SK-N-SH (cell line): ENCODE results near the gene SYNPO2L. TPM values are rescaled to one million over a fixed set of nuclear protein-coding genes. Genes with fewer than 3 reads are reported as not detected.

Source experiments
- CTCF ChIA-PET: fragments of 300-600, 350-600 bp; formaldehyde crosslinking; extraction: SDS; loops from one replicate; lab custom pipeline; 2021; lab: Yijun Ruan, JAX
- POLR2A ChIA-PET: fragments of 350-600 bp; sonication (Branson Sonifier 250); formaldehyde crosslinking; extraction: SDS; loops from one replicate; lab custom pipeline; 2020; ENCODE audit warnings: antibody characterized with exemption, inconsistent platforms; lab: Yijun Ruan, JAX
- DNase-seq: peaks from one replicate; pipeline ENCODE4 v3.0.0; 2012
- H2AFZ ChIP-seq: fragments of 200-600 bp; sonication (generic); 2 replicates; pipeline ENCODE4 v1.8.1; 2016; ENCODE audit warnings: antibody characterized with exemption, mild to moderate bottlenecking, low read depth
- H3F3A ChIP-seq: fragments of 200-600 bp; sonication (generic); replicated peaks from 2 replicates; pipeline ENCODE3; 2016; ENCODE audit warnings: antibody characterized with exemption, mild to moderate bottlenecking; ENCODE audit not compliant: insufficient read depth
- H3K27ac ChIP-seq, 2 experiments: fragments of 200-500 bp in 1 of 2; fragments of 200-600 bp in 1 of 2; sonication (Bioruptor generic) in 1 of 2; sonication (generic), shearing (Covaris generic) in 1 of 2; 2 replicates each; pipeline versions ENCODE4 v1.5.1 to v1.6.1; 2014 to 2016; ENCODE audit warnings: low read depth in 2 of 2, inconsistent platforms in 1 of 2, low read length in 1 of 2, mild to moderate bottlenecking in 1 of 2, mixed read lengths in 1 of 2
- H3K27me3 ChIP-seq: fragments of 200-600 bp; sonication (generic), shearing (Covaris generic); 2 replicates; pipeline ENCODE4 v1.6.1; 2016; ENCODE audit warnings: mixed run types; ENCODE audit not compliant: insufficient read depth
- H3K36me3 ChIP-seq, 2 experiments: fragments of 200-500 bp in 1 of 2; fragments of 200-600 bp in 1 of 2; sonication (Bioruptor generic) in 1 of 2; sonication (generic) in 1 of 2; replicated peaks in 1 of 2; 2 replicates each; pipeline versions ENCODE3 to v1.5.1; 2014 to 2016; ENCODE audit warnings: low read length in 1 of 2, mild to moderate bottlenecking in 1 of 2; ENCODE audit not compliant: insufficient read depth in 2 of 2, control insufficient read depth in 1 of 2
- H3K4me1 ChIP-seq, 2 experiments: fragments of 200-500 bp in 1 of 2; fragments of 200-600 bp in 1 of 2; sonication (Bioruptor generic) in 1 of 2; sonication (generic), shearing (Covaris generic) in 1 of 2; 2 replicates each; pipeline versions ENCODE4 v1.5.1 to v1.6.1; 2014 to 2016; ENCODE audit warnings: low read depth in 1 of 2, low read length in 1 of 2, mixed run types in 1 of 2; ENCODE audit not compliant: insufficient read depth in 2 of 2, control insufficient read depth in 1 of 2
- H3K4me2 ChIP-seq: fragments of 200-600 bp; sonication (generic), shearing (Covaris generic); 2 replicates; pipeline ENCODE4 v1.6.1; 2017; ENCODE audit warnings: mixed run types
- H3K4me3 ChIP-seq, 2 experiments: fragments of 200-500 bp in 1 of 2; fragments of 200-600 bp in 1 of 2; sonication (Bioruptor generic) in 1 of 2; sonication (generic), shearing (Covaris generic) in 1 of 2; 2 replicates each; pipeline versions ENCODE4 v1.5.1 to v1.8.1; 2014 to 2016; ENCODE audit warnings: low read depth in 2 of 2, inconsistent platforms in 1 of 2, low read length in 1 of 2, mild to moderate bottlenecking in 1 of 2, mixed read lengths in 1 of 2, moderate library complexity in 1 of 2
- H3K79me2 ChIP-seq: fragments of 200-600 bp; sonication (generic); 2 replicates; pipeline ENCODE4 v1.8.1; 2017; ENCODE audit warnings: mild to moderate bottlenecking; ENCODE audit not compliant: insufficient read depth
- H3K9ac ChIP-seq: fragments of 200-600 bp; sonication (generic); 2 replicates; pipeline ENCODE4 v1.6.1; 2017; ENCODE audit warnings: mixed run types
- H3K9me2 ChIP-seq: fragments of 200-600 bp; sonication (generic); 2 replicates; pipeline ENCODE4 v1.6.1; 2017; ENCODE audit warnings: mixed run types
- H3K9me3 ChIP-seq: fragments of 200-600 bp; sonication (generic); 2 replicates; pipeline ENCODE4 v1.6.1; 2017; ENCODE audit warnings: mixed run types, mild to moderate bottlenecking, moderate library complexity
- H4K20me1 ChIP-seq: fragments of 200-600 bp; sonication (generic); 2 replicates; pipeline ENCODE4 v1.6.1; 2017; ENCODE audit warnings: mild to moderate bottlenecking, mixed run types; ENCODE audit not compliant: insufficient read depth
- CHD2 ChIP-seq: fragments of 150-350 bp; IDR thresholded peaks from 2 replicates; pipeline ENCODE4 v1.6.1; 2018; ENCODE audit warnings: low read length; ENCODE audit not compliant: partially characterized antibody
- ELF1 ChIP-seq: IDR thresholded peaks from 2 replicates; pipeline ENCODE4 v1.4.0; 2012
- EP300 ChIP-seq, 2 experiments: IDR thresholded peaks; 2 replicates each; pipeline versions ENCODE4 v1.4.0 to v1.6.1; 2012; ENCODE audit warnings: borderline replicate concordance in 1 of 2, low read depth in 1 of 2, low read length in 1 of 2
- EZH2phosphoT487 ChIP-seq: fragments of 200-600 bp; sonication (generic); IDR thresholded peaks from 2 replicates; pipeline ENCODE4 v1.6.1; 2017; ENCODE audit warnings: low read depth, mixed run types, mild to moderate bottlenecking, antibody characterized with exemption, moderate library complexity, borderline replicate concordance
- FOSL2 ChIP-seq: IDR thresholded peaks from 2 replicates; pipeline ENCODE4 v1.4.0; 2012; ENCODE audit warnings: low read depth, mild to moderate bottlenecking, moderate library complexity, borderline replicate concordance
- FOXJ3 ChIP-seq: sonication (generic); formaldehyde crosslinking; IDR thresholded peaks from 2 replicates; pipeline ENCODE4 v1.5.1; 2020; ENCODE audit warnings: mild to moderate bottlenecking, missing genetic modification reagents
- FOXM1 ChIP-seq: IDR thresholded peaks from 2 replicates; pipeline ENCODE4 v1.4.0; 2012; ENCODE audit warnings: low read depth, mild to moderate bottlenecking
- GABPA ChIP-seq: IDR thresholded peaks from 2 replicates; pipeline ENCODE4 v1.4.0; 2012; ENCODE audit warnings: low read depth, mild to moderate bottlenecking
- JUND ChIP-seq: IDR thresholded peaks from 2 replicates; pipeline ENCODE4 v1.4.0; 2012
- MEF2A ChIP-seq: IDR thresholded peaks from 2 replicates; pipeline ENCODE4 v1.4.0; 2012; ENCODE audit warnings: low read depth, borderline replicate concordance
- MXI1 ChIP-seq: IDR thresholded peaks from 2 replicates; pipeline ENCODE4 v1.6.1; 2012; ENCODE audit warnings: mild to moderate bottlenecking, low read depth, low read length, improper control_type of control experiment
- NFIC ChIP-seq: IDR thresholded peaks from 2 replicates; pipeline ENCODE4 v1.4.0; 2012; ENCODE audit warnings: borderline replicate concordance
- NRF1 ChIP-seq: IDR thresholded peaks from 2 replicates; pipeline ENCODE4 v1.6.1; 2012; ENCODE audit warnings: low read depth, mild to moderate bottlenecking, low read length
- POLR2AphosphoS5 ChIP-seq: IDR thresholded peaks from 2 replicates; pipeline ENCODE4 v1.6.1; 2012; ENCODE audit warnings: low read depth, low read length
- RAD21 ChIP-seq: IDR thresholded peaks from 2 replicates; pipeline ENCODE4 v1.6.1; 2012; ENCODE audit warnings: mild to moderate bottlenecking, low read length
- RCOR1 ChIP-seq: fragments of 150-350 bp; IDR thresholded peaks from 2 replicates; pipeline ENCODE4 v1.6.1; 2017; ENCODE audit warnings: antibody characterized with exemption, low read length
- RFX5 ChIP-seq: IDR thresholded peaks from 2 replicates; pipeline ENCODE4 v1.6.1; 2012; ENCODE audit warnings: mild to moderate bottlenecking, improper control_type of control experiment, low read length
- SIN3A ChIP-seq: IDR thresholded peaks from 2 replicates; pipeline ENCODE4 v1.6.1; 2012; ENCODE audit warnings: low read depth, mild to moderate bottlenecking, low read length, moderate library complexity, borderline replicate concordance
- SMC3 ChIP-seq: IDR thresholded peaks from 2 replicates; pipeline ENCODE4 v1.6.1; 2012; ENCODE audit warnings: low read depth, low read length, improper control_type of control experiment
- TAF1 ChIP-seq: IDR thresholded peaks from 2 replicates; pipeline ENCODE4 v1.6.1; 2012; ENCODE audit warnings: low read depth, mild to moderate bottlenecking, low read length, moderate library complexity, borderline replicate concordance
- TCF12 ChIP-seq: IDR thresholded peaks from 2 replicates; pipeline ENCODE4 v1.4.0; 2012
- WGBS: methylation state at CpG from one replicate; pipeline ENCODE4 v1.1.6; 2017; ENCODE audit warnings: low lambda C conversion rate; 5-methylcytosine and 5-hydroxymethylcytosine counted together
- polyA plus RNA-seq, 3 experiments: library from polyadenylated mRNA; depleted of rRNA; stranded (reverse); fragments of >200 nt; gene quantifications; 2 replicates each; pipeline ENCODE4 v1.2.3, GENCODE V29; 2012
- TF ChIP-seq, protein P1 (sequence below): IDR thresholded peaks from 2 replicates; pipeline ENCODE4; 2012
- TF ChIP-seq, protein P2 (sequence below): IDR thresholded peaks from 2 replicates; pipeline ENCODE4 v1.4.0; 2012; ENCODE audit warnings: low read depth, borderline replicate concordance
- TF ChIP-seq, protein P3 (sequence below): IDR thresholded peaks from 2 replicates; pipeline ENCODE4 v1.4.0; 2012; ENCODE audit warnings: low read depth
- TF ChIP-seq, protein P4 (sequence below): fragments of 150-350 bp; IDR thresholded peaks from 2 replicates; pipeline ENCODE4 v1.6.1; 2016; ENCODE audit warnings: mild to moderate bottlenecking, low read depth, low read length

Gene SYNPO2L
- polyA plus RNA-seq, 1 of the 3 experiments (the other 2 are of a cell fraction): 0.05 TPM

DNA sequence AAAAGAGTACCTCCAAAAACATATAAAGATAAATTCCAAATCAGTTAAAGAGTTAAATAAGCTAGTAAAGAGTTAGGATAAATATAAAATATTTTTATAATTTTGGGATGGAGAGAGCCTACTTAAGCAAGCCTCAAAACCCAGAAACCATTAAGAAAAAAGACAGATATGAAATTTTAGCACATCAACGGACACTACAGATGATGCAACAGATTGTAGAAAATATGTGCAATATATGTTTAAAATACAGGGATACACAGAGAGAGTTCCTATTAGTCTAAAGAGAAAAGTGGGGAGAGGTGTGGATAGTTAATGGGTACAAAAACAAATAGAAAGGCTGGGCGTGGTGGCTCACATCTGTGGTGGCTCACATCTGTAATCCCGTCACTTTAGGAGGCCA lies 41.1 kb downstream of the SYNPO2L start:
- POLR2A ChIA-PET: no interaction called here
- Histone ChIP-seq H3K9ac (no peak overlapping the region), H3K27ac (no peak overlapping the region)
- no peak for TF ChIP-seq FOSL2
- TF ChIP-seq TCF12: no peak
- TF ChIP-seq, protein P1, sequence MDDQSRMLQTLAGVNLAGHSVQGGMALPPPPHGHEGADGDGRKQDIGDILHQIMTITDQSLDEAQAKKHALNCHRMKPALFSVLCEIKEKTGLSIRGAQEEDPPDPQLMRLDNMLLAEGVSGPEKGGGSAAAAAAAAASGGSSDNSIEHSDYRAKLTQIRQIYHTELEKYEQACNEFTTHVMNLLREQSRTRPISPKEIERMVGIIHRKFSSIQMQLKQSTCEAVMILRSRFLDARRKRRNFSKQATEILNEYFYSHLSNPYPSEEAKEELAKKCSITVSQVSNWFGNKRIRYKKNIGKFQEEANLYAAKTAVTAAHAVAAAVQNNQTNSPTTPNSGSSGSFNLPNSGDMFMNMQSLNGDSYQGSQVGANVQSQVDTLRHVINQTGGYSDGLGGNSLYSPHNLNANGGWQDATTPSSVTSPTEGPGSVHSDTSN: no peak
- TF ChIP-seq EZH2phosphoT487: no peak
- TF ChIP-seq MXI1: no peak
- TF ChIP-seq EP300 (IDR thresholded peaks at IDR 0.05; ENCODE audit: borderline replicate concordance in 1 of 2, low read depth in 1 of 2, low read length in 1 of 2): no peak
- TF ChIP-seq MEF2A: no peak
- no peak for TF ChIP-seq SIN3A
- no peak for TF ChIP-seq ELF1
- no peak for TF ChIP-seq CHD2
- TF ChIP-seq FOXJ3 (CRISPR knock-in tag): no peak
- TF ChIP-seq JUND: no peak
- no peak for TF ChIP-seq SMC3
- no peak for TF ChIP-seq FOXM1
- no peak for TF ChIP-seq TAF1
- TF ChIP-seq, protein P2, sequence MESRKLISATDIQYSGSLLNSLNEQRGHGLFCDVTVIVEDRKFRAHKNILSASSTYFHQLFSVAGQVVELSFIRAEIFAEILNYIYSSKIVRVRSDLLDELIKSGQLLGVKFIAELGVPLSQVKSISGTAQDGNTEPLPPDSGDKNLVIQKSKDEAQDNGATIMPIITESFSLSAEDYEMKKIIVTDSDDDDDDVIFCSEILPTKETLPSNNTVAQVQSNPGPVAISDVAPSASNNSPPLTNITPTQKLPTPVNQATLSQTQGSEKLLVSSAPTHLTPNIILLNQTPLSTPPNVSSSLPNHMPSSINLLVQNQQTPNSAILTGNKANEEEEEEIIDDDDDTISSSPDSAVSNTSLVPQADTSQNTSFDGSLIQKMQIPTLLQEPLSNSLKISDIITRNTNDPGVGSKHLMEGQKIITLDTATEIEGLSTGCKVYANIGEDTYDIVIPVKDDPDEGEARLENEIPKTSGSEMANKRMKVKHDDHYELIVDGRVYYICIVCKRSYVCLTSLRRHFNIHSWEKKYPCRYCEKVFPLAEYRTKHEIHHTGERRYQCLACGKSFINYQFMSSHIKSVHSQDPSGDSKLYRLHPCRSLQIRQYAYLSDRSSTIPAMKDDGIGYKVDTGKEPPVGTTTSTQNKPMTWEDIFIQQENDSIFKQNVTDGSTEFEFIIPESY: no peak
- TF ChIP-seq, all 33 proteins: peak for 0
- H3K9me3 ChIP-seq: no peaks in the 10 kb centered on the region
- H3K4me1 ChIP-seq: no peaks in the 10 kb centered on the region
- no peak for DNase-seq
- CTCF ChIA-PET: no interaction called here
- H3K4me3 ChIP-seq: no peak overlapping the region
- 92% methylated on average over 3 of the region's 3 CpGs for WGBS
- H3K9me2 ChIP-seq: no peaks in the 10 kb centered on the region
- H3K27me3 ChIP-seq: no peaks in the 10 kb centered on the region
- no peaks in the 10 kb centered on the region for H3K36me3 ChIP-seq
- H3K4me2 ChIP-seq: no peak overlapping the region
- no peak overlapping the region for H2AFZ ChIP-seq
- H3K79me2 ChIP-seq: no peaks in the 10 kb centered on the region; the same call in 1 of the 2 replicates
- H4K20me1 ChIP-seq: no peaks in the 10 kb centered on the region
- H3F3A ChIP-seq: no peaks in the 10 kb centered on the region

DNA sequence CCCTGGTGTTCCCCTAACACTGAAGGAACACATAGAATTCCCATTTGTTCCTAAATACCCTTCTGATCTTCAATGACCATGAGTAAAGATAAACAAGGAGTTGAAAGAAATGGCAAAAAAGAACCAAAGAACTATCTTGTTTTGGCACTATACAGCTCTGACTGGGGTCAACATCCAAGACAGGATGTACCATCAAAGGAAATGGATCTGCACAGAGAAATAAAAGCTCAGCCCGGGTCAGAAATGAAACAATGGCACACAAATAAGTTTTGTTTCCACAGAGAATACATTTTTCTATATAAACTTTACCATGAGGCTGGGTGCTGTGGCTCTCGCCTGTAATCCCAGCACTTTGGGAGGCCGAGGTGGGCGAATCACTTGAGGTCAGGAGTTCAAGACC lies 46.7 kb downstream of the SYNPO2L start:
- Histone ChIP-seq H3K4me1 (no peaks in the 10 kb centered on the region), H3K4me2 (no peak overlapping the region), H3K79me2 (no peaks in the 10 kb centered on the region), H3K9ac (no peak overlapping the region), H2AFZ (no peak overlapping the region), H3K27ac (no peak overlapping the region), H3K9me3 (no peaks in the 10 kb centered on the region), H3K9me2 (no peaks in the 10 kb centered on the region), H3F3A (no peaks in the 10 kb centered on the region), H3K4me3 (no peak overlapping the region), H4K20me1 (no peaks in the 10 kb centered on the region), H3K27me3 (no peaks in the 10 kb centered on the region), H3K36me3 (no peaks in the 10 kb centered on the region)
- WGBS: 81% methylated on average over 4 of the region's 4 CpGs
- no peak for DNase-seq
- ChIA-PET POLR2A (no interaction called here), CTCF (interaction anchor here (1.0 kb wide), 1 partner anchor 17 kb away, joined by 3 read pairs; no protein-coding TSS in a partner anchor)
- TF ChIP-seq MXI1: no peak
- TF ChIP-seq NRF1: no peak
- TF ChIP-seq RFX5: no peak
- no peak for TF ChIP-seq SMC3
- TF ChIP-seq ELF1: no peak
- TF ChIP-seq, protein P3, sequence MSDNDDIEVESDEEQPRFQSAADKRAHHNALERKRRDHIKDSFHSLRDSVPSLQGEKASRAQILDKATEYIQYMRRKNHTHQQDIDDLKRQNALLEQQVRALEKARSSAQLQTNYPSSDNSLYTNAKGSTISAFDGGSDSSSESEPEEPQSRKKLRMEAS: no peak
- no peak for TF ChIP-seq RAD21
- TF ChIP-seq GABPA: no peak
- TF ChIP-seq CHD2: no peak
- no peak for TF ChIP-seq POLR2AphosphoS5
- no peak for TF ChIP-seq TAF1
- no peak for TF ChIP-seq NFIC
- TF ChIP-seq RCOR1: no peak
- TF ChIP-seq, protein P4, sequence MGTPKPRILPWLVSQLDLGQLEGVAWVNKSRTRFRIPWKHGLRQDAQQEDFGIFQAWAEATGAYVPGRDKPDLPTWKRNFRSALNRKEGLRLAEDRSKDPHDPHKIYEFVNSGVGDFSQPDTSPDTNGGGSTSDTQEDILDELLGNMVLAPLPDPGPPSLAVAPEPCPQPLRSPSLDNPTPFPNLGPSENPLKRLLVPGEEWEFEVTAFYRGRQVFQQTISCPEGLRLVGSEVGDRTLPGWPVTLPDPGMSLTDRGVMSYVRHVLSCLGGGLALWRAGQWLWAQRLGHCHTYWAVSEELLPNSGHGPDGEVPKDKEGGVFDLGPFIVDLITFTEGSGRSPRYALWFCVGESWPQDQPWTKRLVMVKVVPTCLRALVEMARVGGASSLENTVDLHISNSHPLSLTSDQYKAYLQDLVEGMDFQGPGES: no peak
- TF ChIP-seq, protein P1: no peak
